H9 (cell line): ENCODE results near the gene EIF4H. TPM values are rescaled to one million over a fixed set of nuclear protein-coding genes. Genes with fewer than 3 reads are reported as not detected.

Experiments
- DNase-seq: peaks from one replicate; pipeline ENCODE4 v3.0.0-alpha.2; 2017
- H2AFZ ChIP-seq: one replicate; pipeline ENCODE4 v1.6.1; 2013; ENCODE audit warnings: mild to moderate bottlenecking, low read length, control low read depth, moderate library complexity
- H2AK5ac ChIP-seq: 2 replicates; pipeline ENCODE4 v1.6.1; 2013; ENCODE audit warnings: low read length, control low read depth, mixed read lengths; ENCODE audit not compliant: insufficient read length
- H2BK120ac ChIP-seq: one replicate; pipeline ENCODE4 v1.6.1; 2013; ENCODE audit warnings: low read depth, mild to moderate bottlenecking, low read length, control low read depth, inconsistent platforms; ENCODE audit not compliant: poor library complexity, severe bottlenecking
- H2BK12ac ChIP-seq: 2 replicates; pipeline ENCODE4 v1.6.1; 2013; ENCODE audit warnings: low read length, control low read depth, mixed read lengths, low read depth; ENCODE audit not compliant: insufficient read length
- H2BK15ac ChIP-seq: 2 replicates; pipeline ENCODE4 v1.6.1; 2013; ENCODE audit warnings: low read depth, low read length, control low read depth
- H2BK20ac ChIP-seq: one replicate; pipeline ENCODE4 v1.6.1; 2013; ENCODE audit warnings: low read depth, mild to moderate bottlenecking, low read length, control low read depth, inconsistent platforms; ENCODE audit not compliant: poor library complexity, severe bottlenecking
- H2BK5ac ChIP-seq: 2 replicates; pipeline ENCODE4 v1.6.1; 2013; ENCODE audit warnings: low read length, control low read depth, mixed read lengths; ENCODE audit not compliant: insufficient read length
- H3K14ac ChIP-seq: 2 replicates; pipeline ENCODE4 v1.6.1; 2013; ENCODE audit warnings: low read length, control low read depth; ENCODE audit not compliant: insufficient read depth
- H3K18ac ChIP-seq: 2 replicates; pipeline ENCODE4 v1.6.1; 2013; ENCODE audit warnings: low read depth, mild to moderate bottlenecking, mixed read lengths, low read length, control low read depth; ENCODE audit not compliant: insufficient read length
- H3K23ac ChIP-seq: 2 replicates; pipeline ENCODE4 v1.6.1; 2013; ENCODE audit warnings: low read length, control low read depth, mixed read lengths, low read depth; ENCODE audit not compliant: insufficient read length
- H3K23me2 ChIP-seq: 2 replicates; pipeline ENCODE4 v1.6.1; 2013; ENCODE audit warnings: low read depth, mild to moderate bottlenecking, mixed read lengths, low read length, control low read depth; ENCODE audit not compliant: insufficient read length, poor library complexity, severe bottlenecking
- H3K27ac ChIP-seq: 2 replicates; pipeline ENCODE4 v1.5.1; 2013; ENCODE audit warnings: low read length, control low read depth, mixed read lengths, low read depth; ENCODE audit not compliant: insufficient read length
- H3K27me3 ChIP-seq: 2 replicates; pipeline ENCODE4 v1.6.1; 2013; ENCODE audit warnings: low read length, control low read depth, inconsistent platforms; ENCODE audit not compliant: insufficient read depth
- H3K4ac ChIP-seq: 2 replicates; pipeline ENCODE4 v1.6.1; 2013; ENCODE audit warnings: low read depth, mild to moderate bottlenecking, control low read depth, inconsistent platforms, low read length, moderate library complexity
- H3K4me1 ChIP-seq: 2 replicates; pipeline ENCODE4 v1.6.1; 2013; ENCODE audit warnings: low read length, control low read depth, inconsistent platforms; ENCODE audit not compliant: insufficient read depth
- H3K4me2 ChIP-seq: 2 replicates; pipeline ENCODE4 v1.6.1; 2013; ENCODE audit warnings: low read length, control low read depth, mixed read lengths; ENCODE audit not compliant: insufficient read length, insufficient read depth
- H3K56ac ChIP-seq: 2 replicates; pipeline ENCODE4 v1.6.1; 2013; ENCODE audit warnings: low read depth, mild to moderate bottlenecking, mixed read lengths, low read length, control low read depth; ENCODE audit not compliant: insufficient read length
- H3K79me1 ChIP-seq: 2 replicates; pipeline ENCODE4 v1.6.1; 2013; ENCODE audit warnings: low read depth, mild to moderate bottlenecking, moderate library complexity, low read length, control low read depth, inconsistent platforms; ENCODE audit not compliant: insufficient read depth, poor library complexity, severe bottlenecking
- H3K79me2 ChIP-seq: 2 replicates; pipeline ENCODE4 v1.6.1; 2013; ENCODE audit warnings: low read length, control low read depth, inconsistent platforms; ENCODE audit not compliant: insufficient read depth
- H3K9ac ChIP-seq: 2 replicates; pipeline ENCODE4 v1.6.1; 2013; ENCODE audit warnings: low read length, control low read depth, mixed read lengths; ENCODE audit not compliant: insufficient read length; ENCODE audit errors: extremely low read depth
- H3K9me3 ChIP-seq: one replicate; pipeline ENCODE4 v1.6.1; 2013; ENCODE audit warnings: low read depth, low read length, inconsistent platforms; ENCODE audit not compliant: control insufficient read depth
- H3T11ph ChIP-seq: one replicate; pipeline ENCODE4 v1.6.1; 2013; ENCODE audit warnings: mild to moderate bottlenecking, low read length, control low read depth, inconsistent platforms
- H4K20me1 ChIP-seq: one replicate; pipeline ENCODE4 v1.6.1; 2013; ENCODE audit not compliant: control insufficient read depth, insufficient read length, insufficient read depth
- H4K5ac ChIP-seq: 2 replicates; pipeline ENCODE4 v1.6.1; 2013; ENCODE audit warnings: low read depth, mild to moderate bottlenecking, mixed read lengths, low read length, control low read depth; ENCODE audit not compliant: insufficient read length
- H4K8ac ChIP-seq: replicated peaks from 2 replicates; pipeline ENCODE4 v1.6.1; 2013; ENCODE audit warnings: low read length, control low read depth, mixed read lengths, low read depth; ENCODE audit not compliant: insufficient read length
- H4K91ac ChIP-seq: 2 replicates; pipeline ENCODE4 v1.6.1; 2013; ENCODE audit warnings: low read depth, mild to moderate bottlenecking, moderate library complexity, mixed read lengths, low read length, control low read depth; ENCODE audit not compliant: insufficient read length
- H3K27ac Mint-ChIP-seq, 3 experiments: 2 replicates in 2 of 3; 3 replicates in 1 of 3; pipeline ENCODE4 v1.8.0; 2020 to 2021; ENCODE audit warnings: mixed read lengths in 3 of 3, mild to moderate bottlenecking in 1 of 3, moderate library complexity in 1 of 3
- H3K27me3 Mint-ChIP-seq: 2 replicates; pipeline ENCODE4 v1.8.0; 2021; ENCODE audit warnings: low read depth, mild to moderate bottlenecking, moderate library complexity, mixed read lengths
- H3K36me3 Mint-ChIP-seq, 3 experiments: 2 replicates in 2 of 3; 3 replicates in 1 of 3; pipeline ENCODE4 v1.8.0; 2020 to 2021; ENCODE audit warnings: low read depth in 3 of 3, mixed read lengths in 3 of 3; ENCODE audit not compliant: insufficient read depth in 1 of 3
- H3K4me1 Mint-ChIP-seq, 2 experiments: 2 replicates each; pipeline ENCODE4 v1.8.0; 2020; ENCODE audit warnings: mixed read lengths in 2 of 2
- H3K4me3 Mint-ChIP-seq, 2 experiments: 2 replicates in 1 of 2; 3 replicates in 1 of 2; pipeline ENCODE4 v1.8.0; 2020 to 2021; ENCODE audit warnings: mild to moderate bottlenecking in 2 of 2, mixed read lengths in 2 of 2, moderate library complexity in 1 of 2
- H3K9me3 Mint-ChIP-seq, 2 experiments: 2 replicates in 1 of 2; 3 replicates in 1 of 2; pipeline ENCODE4 v1.8.0; 2020; ENCODE audit warnings: mild to moderate bottlenecking in 2 of 2, mixed read lengths in 2 of 2, moderate library complexity in 1 of 2
- CTCF ChIP-seq: fragments of 200-600 bp; sonication (generic); conservative IDR thresholded peaks from 3 replicates; pipeline ENCODE4 v1.8.0; 2021; ENCODE audit warnings: antibody characterized with exemption, mild to moderate bottlenecking
- WGBS: extraction: QIAGEN DNeasy Blood & Tissue Kit; methylation state at CpG from one replicate; pipeline ENCODE4 v1.1.7; 2013; ENCODE audit warnings: missing lambda C conversion rate, low lambda C conversion rate, mixed read lengths; ENCODE audit not compliant: insufficient read length; ENCODE audit errors: extremely low coverage; 5-methylcytosine and 5-hydroxymethylcytosine counted together
- total RNA-seq: library from RNA; stranded (reverse); gene quantifications from 2 replicates; pipeline ENCODE4 v1.2.1, GENCODE V29; 2021

EIF4H gene
- total RNA-seq, 1 experiment from 2014 or later = 363 TPM

GRCh38 chr7:74176555-74176954 lies 2.4 kb downstream of the EIF4H start:
- no peak overlapping the region for H2BK120ac ChIP-seq
- no peak for TF ChIP-seq CTCF
- peak overlapping the region; percentile 4 for H3K9ac ChIP-seq
- peaks cover 3% of the 10 kb centered on the region for H4K20me1 ChIP-seq
- H3K14ac ChIP-seq = no peak overlapping the region
- no peaks in the 10 kb centered on the region for H3K9me3 ChIP-seq
- peak overlapping the region; percentile 51 to 90; a peak in 4 of 5 replicates for H3K4me3 Mint-ChIP-seq
- H3K36me3 Mint-ChIP-seq = peaks cover 22 to 37% (median 30%) of the 10 kb centered on the region in 3 experiments
- H3K4ac ChIP-seq = no peak overlapping the region
- peaks cover 11% of the 10 kb centered on the region for H3K23me2 ChIP-seq
- H3K9me3 Mint-ChIP-seq = no peaks in the 10 kb centered on the region
- H3K18ac ChIP-seq = no peak overlapping the region
- no peak overlapping the region for H3K27ac ChIP-seq
- H2BK12ac ChIP-seq = no peak overlapping the region
- WGBS = no CpG with 5 or more reads among the region's 3 CpGs
- DNase-seq = no peak
- H3K4me1 Mint-ChIP-seq = peaks cover 39 to 40% of the 10 kb centered on the region in 2 experiments
- no peak overlapping the region for H4K8ac ChIP-seq
- no peaks in the 10 kb centered on the region for H3K27me3 ChIP-seq
- no peak overlapping the region for H4K91ac ChIP-seq
- no peaks in the 10 kb centered on the region for H3K27me3 Mint-ChIP-seq
- H3K79me1 ChIP-seq = no peaks in the 10 kb centered on the region
- H2BK20ac ChIP-seq = no peak overlapping the region
- peaks cover 64% of the 10 kb centered on the region for H3K79me2 ChIP-seq
- no peak overlapping the region for H3T11ph ChIP-seq
- no peak overlapping the region for H4K5ac ChIP-seq
- peak overlapping the region in 1 of 3 experiments; percentile 80; a peak in 2 of 7 replicates for H3K27ac Mint-ChIP-seq
- H2BK15ac ChIP-seq = no peak overlapping the region
- no peak overlapping the region for H3K4me2 ChIP-seq
- no peak overlapping the region for H2AK5ac ChIP-seq
- H3K4me1 ChIP-seq = no peaks in the 10 kb centered on the region; the same call in 1 of the 2 replicates
- no peak overlapping the region for H2AFZ ChIP-seq
- no peak overlapping the region for H3K56ac ChIP-seq
- no peak overlapping the region for H3K23ac ChIP-seq
- no peak overlapping the region for H2BK5ac ChIP-seq
